Measurements from ENCODE around the gene DNMT1. TPM values are rescaled to one million over a fixed set of nuclear protein-coding genes. Genes with fewer than 3 reads are reported as not detected.
A peak's percentile ranks its signal among the peaks of the same experiment; 100 is the strongest.

DNMT1 gene
- total RNA-seq, 6 experiments from 2014 or later, result 12.6 to 37.3 (median 24.4) TPM

DNA sequence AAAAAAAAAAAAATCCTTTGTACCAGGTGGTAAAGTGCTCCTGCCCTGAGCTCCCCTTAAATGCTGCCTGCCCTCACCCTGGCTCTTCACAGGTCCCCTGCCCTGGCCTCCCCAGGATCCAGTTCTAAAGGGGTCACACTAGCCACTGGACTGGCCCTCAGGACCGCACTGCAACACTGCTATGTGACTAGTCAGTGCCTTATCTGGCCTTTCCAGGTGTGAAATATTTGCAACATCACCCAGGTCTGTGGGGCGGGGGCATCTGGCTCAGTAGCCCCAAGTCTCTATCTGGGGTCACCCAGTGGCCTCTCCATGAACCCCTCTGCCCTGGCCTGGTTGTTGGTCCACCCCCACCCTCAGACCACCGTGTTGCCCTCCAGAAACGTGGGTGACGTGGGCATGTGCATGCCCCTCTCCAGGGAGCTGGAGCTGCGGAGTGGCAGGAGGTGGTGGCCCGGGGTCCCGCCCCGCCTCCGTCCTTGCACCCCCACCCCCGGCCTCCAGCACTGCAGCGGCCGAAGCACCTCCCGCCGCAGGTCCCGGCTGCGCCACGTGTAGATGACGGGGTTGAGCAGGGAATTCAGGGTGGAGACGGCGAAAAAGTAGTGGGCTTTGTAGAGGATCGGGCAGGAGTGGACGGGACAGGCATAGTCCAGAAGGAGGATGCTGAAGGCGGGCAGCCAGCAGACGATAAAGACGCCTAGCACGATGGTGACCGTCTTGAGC, 28.9 kb upstream of the DNMT1 start:
- no peak for TF ChIP-seq POLR2A (IDR thresholded peaks at IDR 0.05)
- TF ChIP-seq, protein P1, sequence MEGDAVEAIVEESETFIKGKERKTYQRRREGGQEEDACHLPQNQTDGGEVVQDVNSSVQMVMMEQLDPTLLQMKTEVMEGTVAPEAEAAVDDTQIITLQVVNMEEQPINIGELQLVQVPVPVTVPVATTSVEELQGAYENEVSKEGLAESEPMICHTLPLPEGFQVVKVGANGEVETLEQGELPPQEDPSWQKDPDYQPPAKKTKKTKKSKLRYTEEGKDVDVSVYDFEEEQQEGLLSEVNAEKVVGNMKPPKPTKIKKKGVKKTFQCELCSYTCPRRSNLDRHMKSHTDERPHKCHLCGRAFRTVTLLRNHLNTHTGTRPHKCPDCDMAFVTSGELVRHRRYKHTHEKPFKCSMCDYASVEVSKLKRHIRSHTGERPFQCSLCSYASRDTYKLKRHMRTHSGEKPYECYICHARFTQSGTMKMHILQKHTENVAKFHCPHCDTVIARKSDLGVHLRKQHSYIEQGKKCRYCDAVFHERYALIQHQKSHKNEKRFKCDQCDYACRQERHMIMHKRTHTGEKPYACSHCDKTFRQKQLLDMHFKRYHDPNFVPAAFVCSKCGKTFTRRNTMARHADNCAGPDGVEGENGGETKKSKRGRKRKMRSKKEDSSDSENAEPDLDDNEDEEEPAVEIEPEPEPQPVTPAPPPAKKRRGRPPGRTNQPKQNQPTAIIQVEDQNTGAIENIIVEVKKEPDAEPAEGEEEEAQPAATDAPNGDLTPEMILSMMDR (IDR thresholded peaks at IDR 0.05), result no peak
- Histone ChIP-seq H3K27ac (no peak overlapping the region), H3K4me3 (no peak overlapping the region), H3K4me1 (peaks cover 0 to 11% (median 0%) of the 10 kb centered on the region in 4 donors), H3K27me3 (no peaks in the 10 kb centered on the region), H3K9me3 (no peaks in the 10 kb centered on the region), H3K36me3 (no peaks in the 10 kb centered on the region)
- 92% methylated on average over 16 of the region's 28 CpGs for WGBS (ENCODE audit: insufficient coverage, low coverage, low lambda C conversion rate, missing lambda C conversion rate)
- DNase-seq, result no peak
- intact Hi-C loops (cut with DNase I), result no loop called here
- no peak for ATAC-seq

DNA sequence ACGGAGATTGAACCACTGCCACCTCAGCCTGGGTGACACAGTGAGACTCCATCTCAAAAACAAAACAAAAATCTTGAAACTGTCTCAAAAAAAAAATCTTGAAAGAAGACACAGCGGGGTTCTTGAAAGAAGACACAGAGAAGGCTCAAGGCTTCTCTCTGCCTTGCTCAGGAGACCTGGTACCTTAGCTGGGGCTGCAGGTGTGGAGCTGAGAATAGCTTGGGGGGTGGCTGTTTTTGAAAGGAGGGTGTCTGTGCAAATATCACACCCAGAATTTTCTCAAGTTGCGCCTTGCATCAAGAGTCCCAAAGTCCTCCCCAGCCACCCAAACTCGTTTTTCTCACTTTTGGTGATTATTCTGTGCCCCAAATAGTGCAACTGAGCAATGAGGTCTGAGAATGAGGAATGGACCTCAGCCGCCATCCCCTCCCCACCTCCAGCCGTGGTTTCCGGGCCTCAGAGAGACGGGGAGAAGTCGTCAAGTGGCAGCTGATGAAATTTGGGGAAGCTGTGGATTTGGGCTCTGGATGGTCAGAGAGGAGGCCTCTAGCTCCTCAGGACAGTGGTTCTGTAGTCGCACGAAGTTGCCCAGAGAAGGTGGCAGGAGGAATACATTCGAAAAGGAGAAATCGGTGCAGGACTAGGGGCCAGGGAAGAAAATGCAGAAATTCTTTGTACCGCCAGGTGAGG, 27.6 kb upstream of the DNMT1 start:
- WGBS (ENCODE audit: insufficient coverage, low coverage, low lambda C conversion rate, missing lambda C conversion rate), result 71% methylated on average over 14 of the region's 14 CpGs
- Histone ChIP-seq H3K4me3 (no peak overlapping the region), H3K36me3 (no peaks in the 10 kb centered on the region), H3K27ac (no peak overlapping the region), H3K9me3 (no peaks in the 10 kb centered on the region), H3K27me3 (no peaks in the 10 kb centered on the region), H3K4me1 (peaks cover 0 to 15% (median 0%) of the 10 kb centered on the region in 4 donors)
- ATAC-seq (no peak), DNase-seq (no peak)
- intact Hi-C loops (cut with DNase I), result no loop called here
- TF ChIP-seq POLR2A (IDR thresholded peaks at IDR 0.05), result no peak
- TF ChIP-seq, protein P1 (IDR thresholded peaks at IDR 0.05), result no peak

DNA sequence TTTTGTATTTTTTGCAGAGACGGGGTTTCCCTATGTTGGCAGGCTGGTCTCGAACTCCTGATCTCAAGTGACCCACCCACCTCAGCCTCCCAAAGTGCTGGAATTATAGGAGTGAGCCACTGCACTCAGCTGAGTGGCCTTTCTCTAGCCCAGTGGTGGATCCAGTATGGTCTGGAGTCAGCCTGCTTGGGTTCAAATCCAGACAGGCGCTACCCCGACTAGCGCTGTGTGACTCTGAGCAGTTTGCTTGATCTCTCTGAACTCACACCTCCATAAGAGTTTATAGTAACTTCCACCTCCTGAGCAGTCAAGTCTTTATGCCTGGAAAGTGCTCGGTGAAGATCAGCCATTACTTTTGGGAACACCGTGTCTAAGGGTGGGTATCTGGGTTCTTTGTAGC, 25.9 kb upstream of the DNMT1 start:
- Histone ChIP-seq H3K27me3 (no peaks in the 10 kb centered on the region), H3K36me3 (no peaks in the 10 kb centered on the region), H3K9me3 (no peaks in the 10 kb centered on the region), H3K4me1 (peaks cover 0 to 15% (median 0%) of the 10 kb centered on the region in 4 donors), H3K4me3 (no peak overlapping the region), H3K27ac (no peak overlapping the region)
- 79% methylated on average over 2 of the region's 7 CpGs for WGBS (ENCODE audit: insufficient coverage, low coverage, low lambda C conversion rate, missing lambda C conversion rate)
- intact Hi-C loops (cut with DNase I), result no loop called here
- ATAC-seq (no peak), DNase-seq (no peak)
- TF ChIP-seq, protein P1 (IDR thresholded peaks at IDR 0.05), result no peak
- no peak for TF ChIP-seq POLR2A (IDR thresholded peaks at IDR 0.05)

DNA sequence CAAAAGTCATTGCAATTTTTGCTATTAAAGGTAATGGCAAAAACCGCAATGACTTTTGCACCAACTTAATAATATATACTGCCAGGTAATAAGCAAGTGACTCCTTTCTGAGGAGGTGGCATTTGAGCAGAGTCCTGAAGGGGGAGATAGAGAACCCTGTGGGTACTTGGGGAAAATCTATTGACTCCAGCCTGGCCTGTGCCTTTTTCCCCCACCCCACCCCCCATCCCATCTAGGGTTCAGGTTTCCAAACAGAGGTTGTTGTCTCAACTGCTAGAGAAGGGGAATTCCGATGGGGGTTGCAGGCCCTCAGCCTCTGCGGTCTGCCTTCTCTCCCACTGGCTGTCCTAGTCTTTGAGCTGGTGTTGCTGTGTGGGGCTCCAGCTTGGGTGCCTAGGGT, 24.9 kb upstream of the DNMT1 start:
- Histone ChIP-seq H3K4me3 (no peak overlapping the region), H3K4me1 (peaks cover 0 to 15% (median 0%) of the 10 kb centered on the region in 4 donors), H3K27ac (no peak overlapping the region), H3K36me3 (no peaks in the 10 kb centered on the region), H3K9me3 (no peaks in the 10 kb centered on the region), H3K27me3 (no peaks in the 10 kb centered on the region)
- ATAC-seq (peak; percentile 62 to 84 (median 68)), DNase-seq (peak in 1 of 3 donors; percentile 25)
- intact Hi-C loops (cut with DNase I), result no loop called here
- TF ChIP-seq, protein P1 (IDR thresholded peaks at IDR 0.05), result peak; percentile 29 to 49 (median 38)
- no peak for TF ChIP-seq POLR2A (IDR thresholded peaks at IDR 0.05)
- 11% methylated on average over 3 of the region's 3 CpGs for WGBS (ENCODE audit: insufficient coverage, low coverage, low lambda C conversion rate, missing lambda C conversion rate)

Data from right lobe of liver (tissue), 6 donors.